Measurements from ENCODE around the gene GNG5.

- TF ChIP-seq CTCF (IDR thresholded peaks at IDR 0.05) = no peak
- TF ChIP-seq POLR2A (IDR thresholded peaks at IDR 0.05) = no peak
Measured at GRCh38 chr1:84488107-84488506, 18.3 kb downstream of the GNG5 start.
